ENCODE results near the gene CLDN18.

Gene CLDN18

DNA sequence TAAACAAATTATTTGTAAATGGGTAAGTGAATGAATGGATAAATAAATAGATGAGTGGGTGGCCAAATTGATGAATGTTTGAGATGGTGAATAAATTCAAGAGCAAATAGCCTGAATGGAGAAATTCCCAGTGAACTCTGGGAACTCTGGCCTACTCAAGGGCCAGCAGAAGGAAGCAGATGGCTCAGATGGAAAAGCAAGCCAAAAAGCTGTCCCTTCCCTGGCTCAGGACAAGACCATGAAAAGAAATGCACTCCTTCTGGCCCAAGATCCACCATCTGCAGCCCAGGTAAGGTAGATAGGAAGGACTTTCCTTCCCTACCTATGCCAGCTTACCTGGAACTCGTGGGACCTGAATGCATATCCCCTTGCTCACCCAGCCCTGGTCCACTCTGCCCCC lies 37.6 kb upstream of the CLDN18 start:
- H4K20me1 ChIP-seq (ENCODE audit: insufficient read depth): no peaks in the 10 kb centered on the region
- no peaks in the 10 kb centered on the region for H3K79me2 ChIP-seq (ENCODE audit: insufficient read depth, low read depth)
- no peak overlapping the region for H2AFZ ChIP-seq (ENCODE audit: low read depth)
- H3K27ac ChIP-seq: no peak overlapping the region
- TF ChIP-seq, protein P1, sequence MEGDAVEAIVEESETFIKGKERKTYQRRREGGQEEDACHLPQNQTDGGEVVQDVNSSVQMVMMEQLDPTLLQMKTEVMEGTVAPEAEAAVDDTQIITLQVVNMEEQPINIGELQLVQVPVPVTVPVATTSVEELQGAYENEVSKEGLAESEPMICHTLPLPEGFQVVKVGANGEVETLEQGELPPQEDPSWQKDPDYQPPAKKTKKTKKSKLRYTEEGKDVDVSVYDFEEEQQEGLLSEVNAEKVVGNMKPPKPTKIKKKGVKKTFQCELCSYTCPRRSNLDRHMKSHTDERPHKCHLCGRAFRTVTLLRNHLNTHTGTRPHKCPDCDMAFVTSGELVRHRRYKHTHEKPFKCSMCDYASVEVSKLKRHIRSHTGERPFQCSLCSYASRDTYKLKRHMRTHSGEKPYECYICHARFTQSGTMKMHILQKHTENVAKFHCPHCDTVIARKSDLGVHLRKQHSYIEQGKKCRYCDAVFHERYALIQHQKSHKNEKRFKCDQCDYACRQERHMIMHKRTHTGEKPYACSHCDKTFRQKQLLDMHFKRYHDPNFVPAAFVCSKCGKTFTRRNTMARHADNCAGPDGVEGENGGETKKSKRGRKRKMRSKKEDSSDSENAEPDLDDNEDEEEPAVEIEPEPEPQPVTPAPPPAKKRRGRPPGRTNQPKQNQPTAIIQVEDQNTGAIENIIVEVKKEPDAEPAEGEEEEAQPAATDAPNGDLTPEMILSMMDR (conservative IDR thresholded peaks at IDR 0.05; ENCODE audit: low read depth, low read length): no peak
- H3K27me3 ChIP-seq (ENCODE audit: insufficient read depth, low read depth): no peaks in the 10 kb centered on the region
- no peak overlapping the region for H3K4me2 ChIP-seq
- H3K4me3 ChIP-seq (IDR thresholded peaks at IDR 0.05; ENCODE audit: insufficient read depth, low read depth, low read length): no peak overlapping the region
- no peaks in the 10 kb centered on the region for H3K36me3 ChIP-seq (ENCODE audit: insufficient read depth)
- H3K9ac ChIP-seq: no peak overlapping the region
- no peaks in the 10 kb centered on the region for H3K4me1 ChIP-seq (ENCODE audit: low read depth, poor library complexity, severe bottlenecking)

GRCh38 chr3:137978328-137978727 lies 31.6 kb upstream of the CLDN18 start:
- Histone ChIP-seq H3K4me1 (ENCODE audit: low read depth, poor library complexity, severe bottlenecking) (no peaks in the 10 kb centered on the region), H3K4me3 (IDR thresholded peaks at IDR 0.05; ENCODE audit: insufficient read depth, low read depth, low read length) (no peak overlapping the region), H2AFZ (ENCODE audit: low read depth) (no peak overlapping the region), H3K27me3 (ENCODE audit: insufficient read depth, low read depth) (no peaks in the 10 kb centered on the region), H3K79me2 (ENCODE audit: insufficient read depth, low read depth) (no peaks in the 10 kb centered on the region), H3K4me2 (no peak overlapping the region), H3K9ac (no peak overlapping the region), H3K27ac (no peak overlapping the region), H3K36me3 (ENCODE audit: insufficient read depth) (no peaks in the 10 kb centered on the region), H4K20me1 (ENCODE audit: insufficient read depth) (no peaks in the 10 kb centered on the region)
- TF ChIP-seq, protein P1 (conservative IDR thresholded peaks at IDR 0.05; ENCODE audit: low read depth, low read length): no peak

GRCh38 chr3:137987723-137988122 lies 22.2 kb upstream of the CLDN18 start:
- Histone ChIP-seq H3K27me3 (ENCODE audit: insufficient read depth, low read depth) (no peaks in the 10 kb centered on the region), H3K36me3 (ENCODE audit: insufficient read depth) (no peaks in the 10 kb centered on the region), H3K4me1 (ENCODE audit: low read depth, poor library complexity, severe bottlenecking) (peaks cover 20% of the 10 kb centered on the region), H3K27ac (peak overlapping the region; percentile 40; the same call in 1 of the 2 replicates), H3K9ac (no peak overlapping the region), H3K79me2 (ENCODE audit: insufficient read depth, low read depth) (no peaks in the 10 kb centered on the region), H3K4me3 (IDR thresholded peaks at IDR 0.05; ENCODE audit: insufficient read depth, low read depth, low read length) (no peak overlapping the region), H3K4me2 (peak overlapping the region; percentile 31; the same call in 1 of the 2 replicates), H2AFZ (ENCODE audit: low read depth) (no peak overlapping the region), H4K20me1 (ENCODE audit: insufficient read depth) (no peaks in the 10 kb centered on the region)
- TF ChIP-seq, protein P1 (conservative IDR thresholded peaks at IDR 0.05; ENCODE audit: low read depth, low read length): no peak

DNA sequence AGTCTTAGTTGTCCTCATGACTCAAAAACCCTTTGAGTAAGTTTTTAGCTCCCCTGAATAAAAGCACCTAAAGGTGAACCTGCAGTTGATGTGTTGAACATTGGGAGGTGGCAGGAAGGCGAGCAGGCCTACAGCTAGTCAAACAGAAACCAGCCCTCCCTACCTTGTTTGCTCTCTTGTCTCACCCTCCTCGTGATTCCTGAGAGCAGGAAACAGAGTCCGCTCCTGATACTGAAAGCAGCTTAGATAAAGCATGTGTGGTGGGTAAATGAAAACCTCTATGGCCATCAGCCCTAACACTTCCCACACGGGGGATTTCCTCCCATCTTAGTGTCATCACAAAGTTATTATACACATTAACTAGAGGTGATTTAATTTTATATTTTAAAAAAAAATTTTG lies 21.8 kb upstream of the CLDN18 start:
- peaks cover 20% of the 10 kb centered on the region for H3K4me1 ChIP-seq (ENCODE audit: low read depth, poor library complexity, severe bottlenecking)
- TF ChIP-seq, protein P1 (conservative IDR thresholded peaks at IDR 0.05; ENCODE audit: low read depth, low read length): no peak
- no peaks in the 10 kb centered on the region for H3K79me2 ChIP-seq (ENCODE audit: insufficient read depth, low read depth)
- no peak overlapping the region for H3K4me3 ChIP-seq (IDR thresholded peaks at IDR 0.05; ENCODE audit: insufficient read depth, low read depth, low read length)
- H4K20me1 ChIP-seq (ENCODE audit: insufficient read depth): no peaks in the 10 kb centered on the region
- no peak overlapping the region for H3K9ac ChIP-seq
- no peaks in the 10 kb centered on the region for H3K27me3 ChIP-seq (ENCODE audit: insufficient read depth, low read depth)
- H3K36me3 ChIP-seq (ENCODE audit: insufficient read depth): no peaks in the 10 kb centered on the region
- peak overlapping the region; percentile 31; the same call in 1 of the 2 replicates for H3K4me2 ChIP-seq
- peak overlapping the region; percentile 44; the same call in 1 of the 2 replicates for H2AFZ ChIP-seq (ENCODE audit: low read depth)
- H3K27ac ChIP-seq: peak overlapping the region; percentile 40; the same call in 1 of the 2 replicates
